HK-2 (cell line): ENCODE data around the gene CD300LF.
A peak's percentile ranks its signal among the peaks of the same experiment; 100 is the strongest.

Experiments used
- DNase-seq: peaks from one replicate; pipeline ENCODE4 v3.0.0-alpha.2; 2018; ENCODE audit not compliant: unreplicated experiment

CD300LF gene

DNA sequence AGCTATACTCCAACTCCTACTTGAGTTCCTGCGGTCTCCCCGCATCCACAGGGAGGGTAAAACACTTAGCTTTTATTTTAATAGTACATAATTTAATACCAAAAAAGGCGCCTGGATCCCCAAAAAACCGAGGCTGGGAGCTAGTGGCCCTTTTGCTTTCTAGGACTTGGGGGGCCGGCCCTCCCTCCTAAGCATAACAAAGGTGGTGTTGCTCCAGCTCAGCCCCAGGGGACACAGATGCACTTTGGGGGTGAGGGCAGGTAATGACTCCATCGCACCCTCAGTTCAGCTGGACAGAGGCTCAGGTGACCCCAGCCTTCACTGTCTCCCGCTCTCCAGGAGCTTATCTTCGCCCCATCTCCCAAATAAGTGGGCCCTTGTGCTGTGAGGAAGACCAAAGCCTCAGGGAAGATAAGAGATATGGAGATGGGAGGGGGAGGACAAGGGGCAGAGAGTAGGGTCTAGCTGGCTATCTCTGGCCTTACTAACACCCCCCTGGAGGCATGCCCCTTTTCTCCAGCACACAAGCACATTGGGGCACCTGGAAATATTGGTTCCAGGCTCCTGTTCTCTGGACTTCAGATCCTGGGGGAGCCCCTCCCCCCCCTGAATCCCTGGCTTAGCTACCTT is 32.9 kb upstream of the CD300LF start:
- no peak for DNase-seq

DNA sequence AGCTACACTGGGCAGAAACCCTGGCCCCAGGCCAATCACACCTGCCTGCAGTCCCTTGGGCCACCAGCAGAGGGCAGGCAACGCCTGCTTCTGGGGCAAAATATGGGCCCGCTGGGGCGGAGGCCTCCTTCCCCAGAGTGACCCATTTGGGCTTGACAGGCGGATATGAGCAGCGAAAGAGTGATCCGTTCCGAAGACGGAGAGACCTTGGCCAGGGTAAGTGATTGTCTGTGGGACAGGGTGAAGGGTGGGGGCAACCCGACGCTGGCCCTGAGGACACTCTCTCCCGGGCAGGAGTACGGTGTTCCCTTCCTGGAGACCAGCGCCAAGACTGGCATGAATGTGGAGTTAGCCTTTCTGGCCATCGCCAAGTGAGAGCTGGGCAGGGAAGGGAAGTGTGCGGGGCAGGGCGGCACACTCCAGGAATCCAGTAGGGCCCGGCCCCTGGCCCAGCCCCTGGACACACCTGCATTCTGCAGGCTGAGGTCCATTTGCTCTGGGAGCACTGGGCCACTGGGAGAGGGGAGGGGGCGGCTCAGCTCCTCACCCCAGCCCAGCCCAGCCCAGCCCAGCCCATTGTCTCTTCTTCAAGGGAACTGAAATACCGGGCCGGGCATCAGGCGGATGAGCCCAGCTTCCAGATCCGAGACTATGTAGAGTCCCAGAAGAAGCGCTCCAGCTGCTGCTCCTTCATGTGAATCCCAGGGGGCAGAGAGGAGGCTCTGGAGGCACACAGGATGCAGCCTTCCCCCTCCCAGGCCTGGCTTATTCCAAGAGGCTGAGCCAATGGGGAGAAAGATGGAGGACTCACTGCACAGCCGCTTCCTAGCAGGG is 32.2 kb upstream of the CD300LF start:
- peak; percentile 90 for DNase-seq

DNA sequence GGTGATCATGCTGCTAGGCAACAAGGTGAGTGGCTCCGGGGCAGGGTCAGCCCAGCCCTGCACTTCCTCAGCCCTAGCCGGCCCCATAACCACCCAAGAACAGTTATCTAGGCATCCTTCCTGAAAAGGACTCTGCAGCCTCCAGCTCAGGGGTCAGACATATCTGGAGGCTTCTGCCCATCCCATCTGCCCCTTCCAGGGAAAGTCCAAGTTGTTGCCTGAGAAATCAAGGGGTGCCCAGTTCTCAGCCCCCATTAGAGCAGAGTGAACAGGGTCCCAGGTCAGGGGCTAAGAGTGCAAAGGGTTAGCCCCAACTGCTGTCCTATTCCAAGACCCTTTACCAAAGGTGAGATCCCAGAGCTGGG is 31.6 kb upstream of the CD300LF start:
- no peak for DNase-seq

DNA sequence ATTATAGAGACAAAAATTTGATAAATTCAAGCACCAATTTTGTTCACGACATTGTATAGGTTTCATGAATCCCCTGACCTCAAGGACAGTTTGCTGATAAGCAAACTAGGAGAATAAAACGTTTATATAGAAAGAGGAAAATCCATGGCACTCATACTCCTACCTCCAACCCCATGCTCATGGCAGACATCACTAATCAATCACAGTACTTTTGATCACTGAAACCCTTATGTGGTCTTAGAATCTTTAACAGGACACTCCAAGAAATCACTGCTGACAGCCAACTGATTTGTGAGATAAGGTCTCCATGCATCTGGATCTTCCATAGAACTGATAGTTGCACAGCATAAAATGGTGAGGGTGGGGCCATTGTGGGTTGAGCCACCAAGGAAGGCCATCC is 31.0 kb upstream of the CD300LF start:
- DNase-seq, result no peak

DNA sequence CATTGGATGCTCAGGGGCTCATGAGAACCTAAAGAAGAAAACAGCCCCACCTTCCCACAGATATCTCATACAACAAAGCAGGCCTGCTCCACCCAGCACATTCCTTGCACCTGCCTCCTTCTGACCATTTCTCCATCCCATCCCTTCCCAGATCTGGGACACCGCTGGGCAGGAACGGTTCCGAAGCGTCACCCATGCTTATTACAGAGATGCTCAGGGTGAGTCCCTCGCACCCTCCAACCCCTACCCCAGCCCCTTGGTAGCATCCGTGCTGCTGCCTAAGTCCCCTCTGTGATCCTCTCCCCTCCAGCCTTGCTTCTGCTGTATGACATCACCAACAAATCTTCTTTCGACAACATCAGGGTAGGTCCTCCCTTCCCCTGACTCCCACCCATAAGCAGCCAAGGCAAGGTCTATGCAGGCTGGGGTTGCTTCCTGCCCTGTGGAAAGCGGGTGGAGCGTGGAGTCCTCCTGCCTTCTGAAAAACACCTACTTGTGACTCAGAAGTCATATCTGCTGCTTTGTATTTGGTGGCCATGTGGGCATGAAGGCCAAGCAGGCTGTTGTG is 30.3 kb upstream of the CD300LF start:
- no peak for DNase-seq

DNA sequence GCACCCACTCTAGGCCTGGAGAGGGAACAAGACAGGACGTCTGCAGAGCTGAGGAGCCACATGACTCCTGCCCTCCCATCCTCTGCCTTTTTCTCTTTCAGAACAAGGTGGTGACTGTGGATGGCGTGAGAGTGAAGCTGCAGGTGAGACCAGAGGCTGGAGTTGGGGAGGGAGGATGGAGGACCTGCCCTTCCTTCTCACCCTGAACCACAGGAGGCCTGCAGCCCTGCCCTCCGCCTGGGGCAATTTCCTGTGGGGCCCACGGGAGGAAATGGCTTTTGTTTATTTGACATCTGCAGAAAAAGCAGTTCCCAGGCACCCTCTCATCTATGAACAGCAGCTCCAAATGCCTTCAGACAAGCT is 29.4 kb upstream of the CD300LF start:
- DNase-seq, result no peak

DNA sequence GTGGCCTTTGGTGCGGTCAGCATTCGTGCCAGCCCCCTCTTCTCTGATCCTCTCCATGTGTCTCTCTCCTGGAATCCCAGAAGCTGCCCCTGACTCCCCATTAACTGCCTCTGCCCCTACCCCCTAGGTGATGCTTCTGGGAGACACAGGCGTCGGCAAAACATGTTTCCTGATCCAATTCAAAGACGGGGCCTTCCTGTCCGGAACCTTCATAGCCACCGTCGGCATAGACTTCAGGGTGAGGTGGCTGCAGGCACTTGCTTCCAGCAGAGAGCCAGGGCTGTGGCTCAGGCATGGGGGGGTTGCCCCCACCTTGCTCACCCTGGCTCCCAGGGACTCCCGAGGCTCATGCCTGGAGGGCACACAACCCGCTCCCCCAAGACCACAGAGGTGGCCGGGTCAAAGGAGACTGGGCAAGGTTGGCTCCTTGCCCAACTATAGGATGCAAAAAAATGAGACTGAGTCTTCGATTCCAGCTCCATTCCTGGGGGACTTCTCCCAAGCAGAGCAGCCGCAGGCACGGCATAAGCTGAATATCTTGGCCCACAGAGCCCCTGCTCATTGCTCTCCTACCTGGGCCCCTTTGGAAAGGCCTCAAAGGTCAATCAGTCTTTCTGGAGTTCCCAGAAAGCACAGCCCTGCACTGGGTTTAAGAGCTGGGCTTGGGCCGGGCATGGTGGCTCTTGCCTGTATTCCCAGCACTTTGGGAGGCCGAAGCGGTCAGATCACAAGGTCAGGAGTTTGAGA is 28.1 kb upstream of the CD300LF start:
- no peak for DNase-seq

DNA sequence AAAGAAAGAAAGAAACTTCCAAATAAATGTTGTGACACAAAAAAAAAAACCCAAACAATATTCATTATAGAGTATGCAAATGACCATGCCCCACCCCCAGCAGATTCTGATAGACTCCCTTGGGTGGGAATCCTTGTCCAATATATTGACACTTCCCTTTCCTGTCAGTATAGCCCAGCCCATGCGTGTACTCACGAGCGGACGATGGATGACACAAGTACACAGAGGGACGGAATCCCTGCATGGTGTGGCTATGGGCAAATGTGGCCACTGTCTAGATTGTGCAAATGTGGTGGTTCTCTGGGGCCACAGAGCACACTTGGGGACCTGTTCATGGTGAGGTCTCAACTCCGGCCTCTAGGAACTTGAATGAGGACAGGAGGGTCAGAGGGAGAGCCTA is 27.4 kb upstream of the CD300LF start:
- no peak for DNase-seq

DNA sequence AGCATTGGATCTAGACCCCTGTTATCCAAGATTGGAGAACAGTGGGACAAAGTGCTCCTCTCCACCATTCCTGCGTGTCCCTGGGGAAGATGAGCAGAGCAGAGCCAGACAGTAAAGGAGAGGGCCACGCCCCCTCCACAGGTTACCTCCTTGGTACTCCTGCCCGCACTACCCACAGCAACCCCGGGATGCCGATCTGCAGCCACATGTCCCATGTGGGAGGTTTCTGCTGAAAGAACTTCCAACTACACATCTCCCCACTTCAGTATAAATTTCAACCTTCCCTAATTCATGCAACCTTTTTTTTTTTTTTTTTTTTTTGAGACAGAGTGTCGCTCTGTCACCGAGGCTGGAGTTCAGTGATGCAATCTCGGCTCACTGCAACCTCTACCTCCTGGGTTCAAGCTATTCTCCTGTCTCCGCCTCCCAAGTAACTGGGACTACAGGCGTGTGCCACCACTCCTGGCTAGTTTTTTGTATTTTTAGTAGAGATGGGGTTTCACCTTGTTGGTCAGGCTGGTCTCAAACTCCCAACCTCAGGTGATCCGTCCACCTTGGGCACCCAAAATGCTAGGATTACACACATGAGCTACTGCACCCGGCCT is 26.6 kb upstream of the CD300LF start:
- no peak for DNase-seq

DNA sequence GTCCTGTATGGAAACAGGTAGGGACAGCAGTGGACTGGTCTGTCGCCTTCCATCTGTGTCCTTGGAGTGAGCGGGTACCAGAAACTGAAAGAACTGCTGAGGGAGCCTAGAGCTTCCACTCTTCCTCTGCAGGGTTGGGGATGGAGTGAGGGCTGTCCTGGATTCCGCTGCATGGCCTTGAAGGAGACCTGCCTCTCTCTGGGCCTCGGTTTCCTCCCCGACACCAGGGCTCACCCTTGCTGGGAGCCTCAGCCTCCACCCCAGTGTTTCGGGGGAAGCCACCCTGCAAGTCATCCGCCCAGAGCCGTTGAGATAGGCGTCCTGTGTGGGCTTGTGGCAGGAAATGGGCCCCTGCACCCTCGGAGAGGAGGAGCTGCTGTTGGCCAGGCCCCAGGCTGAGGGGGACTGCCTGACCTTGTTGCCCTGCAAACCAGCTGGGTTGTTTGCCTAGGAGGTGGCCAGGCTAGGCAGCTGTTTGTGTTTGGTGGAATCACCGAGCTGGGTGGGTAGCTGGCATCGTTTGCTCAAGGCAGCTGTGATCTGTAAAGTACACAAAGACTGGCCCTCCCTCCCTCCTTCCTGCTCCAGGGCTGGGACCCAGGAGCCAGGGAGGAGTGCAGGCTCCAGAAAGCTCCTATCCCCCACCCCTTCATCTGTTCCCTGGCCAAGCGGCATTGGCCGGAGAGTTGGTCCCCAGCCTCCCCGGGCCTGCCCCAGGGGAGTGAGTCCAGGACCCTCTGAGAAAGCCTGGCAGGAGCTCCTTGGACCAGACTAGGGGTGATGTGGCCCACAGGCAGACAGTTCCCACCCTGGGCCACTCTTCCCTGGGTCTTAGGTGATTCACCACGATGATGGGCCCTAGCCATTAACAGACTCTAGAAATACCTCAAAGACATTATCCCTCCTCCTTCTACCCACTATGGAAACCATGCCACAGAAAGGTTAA is 25.6 kb upstream of the CD300LF start:
- no peak for DNase-seq

DNA sequence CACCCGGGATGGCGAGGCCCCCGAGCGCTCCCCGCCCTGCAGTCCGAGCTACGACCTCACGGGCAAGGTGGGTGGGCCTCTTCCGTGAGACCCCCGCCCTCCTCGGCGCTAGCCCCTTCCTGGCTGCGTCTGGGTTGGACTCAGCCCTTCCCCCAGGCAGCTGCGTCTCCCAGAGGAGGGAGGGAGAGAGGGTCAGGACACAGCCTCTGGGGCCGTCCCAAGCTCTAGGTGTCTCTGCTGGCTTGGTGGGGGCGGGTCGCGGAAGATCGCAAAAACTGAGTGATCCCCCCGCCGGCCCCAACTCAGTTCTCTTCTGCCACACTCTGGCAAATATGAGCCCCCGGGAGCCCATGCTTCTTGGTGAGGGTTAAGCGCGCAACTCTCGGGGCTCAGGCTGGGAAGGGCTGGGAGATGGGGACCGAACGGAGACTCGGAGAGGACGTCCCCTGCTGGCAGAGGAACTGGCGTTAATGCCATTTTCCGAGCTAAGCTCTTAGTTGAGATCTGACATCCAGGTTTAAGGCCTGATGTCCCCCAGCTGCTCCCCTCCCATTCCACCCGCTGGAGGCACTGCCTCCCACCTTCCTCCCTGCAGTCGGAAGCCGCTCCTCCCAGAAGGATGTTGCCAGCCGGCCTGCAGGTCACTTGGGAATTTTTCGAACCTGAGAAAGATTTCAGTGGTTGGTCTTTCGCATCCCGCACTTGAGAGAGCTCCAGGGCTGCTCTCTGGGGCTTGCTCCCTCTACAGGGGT is 24.8 kb upstream of the CD300LF start:
- no peak for DNase-seq

DNA sequence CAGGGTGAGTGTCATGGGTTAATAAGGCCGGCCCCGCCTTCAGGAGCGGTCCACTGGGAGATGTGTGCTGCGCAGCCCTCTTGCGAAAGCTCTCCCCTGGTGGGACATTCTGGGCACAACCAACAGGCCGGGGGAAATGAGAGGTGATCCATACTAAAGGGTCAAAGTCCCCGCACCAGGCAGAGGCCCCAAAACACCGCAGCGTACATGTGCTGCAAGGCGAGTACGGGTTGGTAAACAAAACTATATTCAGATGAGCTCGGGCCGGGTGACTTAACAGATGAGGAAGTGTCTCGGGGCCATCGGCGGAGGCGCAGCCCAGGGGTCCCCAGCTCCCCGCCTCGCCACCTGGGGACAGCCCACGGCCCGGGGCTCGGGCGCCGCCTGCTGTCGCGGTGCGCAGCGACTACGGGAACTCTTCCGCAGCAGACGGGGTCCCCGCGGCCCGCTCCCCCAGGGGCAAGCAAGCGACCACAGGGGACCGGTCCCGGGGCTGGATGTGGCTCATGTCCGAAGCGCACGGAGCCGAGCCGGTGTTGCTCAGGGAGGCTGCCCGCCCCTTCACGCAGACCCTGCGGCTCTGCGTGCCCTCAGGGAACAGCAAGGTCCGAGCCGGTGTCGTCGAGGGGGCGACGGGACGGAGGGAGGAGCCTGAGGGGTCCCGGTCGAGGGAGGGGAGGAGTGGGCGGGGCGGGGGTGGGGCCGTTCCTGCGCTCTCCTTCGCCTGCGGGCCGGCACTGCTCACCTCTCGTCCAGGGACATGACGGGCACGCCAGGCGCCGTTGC is 24.0 kb upstream of the CD300LF start, which contains the start of gene RAB37:
TSS of gene RAB37 (plus strand) at position 744 of the 786 bp plus-strand sequence. CDS start at position 761, 17 bp downstream.
- DNase-seq, result no peak

DNA sequence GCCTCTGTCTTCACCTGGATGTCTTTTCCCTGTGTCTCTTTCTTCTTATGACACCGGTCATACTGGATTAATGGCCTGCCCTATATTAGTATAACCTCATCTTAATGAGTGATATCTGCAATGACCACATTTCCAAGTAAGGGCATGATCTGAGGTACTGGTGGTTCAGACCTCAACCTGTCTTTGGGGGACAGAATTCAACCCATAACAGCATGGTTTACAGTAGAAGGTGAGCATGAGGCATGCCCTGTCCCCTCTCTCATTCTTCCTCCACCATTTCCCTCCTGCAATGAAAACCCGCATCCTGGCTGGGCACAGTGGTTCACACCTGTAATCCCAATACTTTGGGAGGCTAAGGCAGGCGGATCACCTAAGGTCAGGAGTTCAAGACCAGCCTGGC is 21.5 kb upstream of the CD300LF start:
- DNase-seq, result no peak

DNA sequence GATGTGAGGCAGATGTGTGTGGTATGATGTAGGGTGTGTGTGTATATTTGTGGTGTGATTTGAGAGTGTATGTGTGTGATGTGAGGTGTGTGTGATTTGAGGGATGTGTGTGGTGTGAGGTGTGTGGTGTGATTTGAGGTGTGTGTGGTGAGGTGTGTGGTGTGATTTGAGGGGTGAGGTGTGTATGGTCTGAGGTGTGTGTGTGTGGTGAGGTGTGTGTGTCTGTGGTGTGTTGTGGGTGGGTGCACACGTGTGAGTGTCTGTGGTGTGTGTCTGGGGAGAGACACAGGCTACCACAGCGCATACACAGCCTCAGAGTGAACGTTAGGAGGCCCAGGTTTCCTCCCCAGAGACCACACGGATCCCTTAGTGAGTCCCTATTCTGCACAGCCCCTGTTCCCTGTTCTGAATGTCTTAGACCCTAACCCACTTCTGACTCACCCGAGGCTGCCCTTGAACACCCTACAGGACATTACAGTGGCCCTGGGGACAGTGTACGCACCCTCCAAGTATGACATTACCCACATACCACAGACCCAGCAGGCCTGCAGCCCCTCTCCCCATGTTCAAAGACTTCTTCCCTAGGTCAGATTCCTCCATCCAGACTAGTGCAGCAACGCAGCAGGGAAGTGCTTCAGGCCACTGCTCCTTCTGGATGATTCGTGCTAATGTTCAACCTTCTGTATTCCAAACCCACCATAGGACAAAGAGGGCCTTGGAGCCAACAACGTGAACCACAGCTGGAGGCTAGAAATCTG is 20.8 kb upstream of the CD300LF start:
- DNase-seq, result no peak

DNA sequence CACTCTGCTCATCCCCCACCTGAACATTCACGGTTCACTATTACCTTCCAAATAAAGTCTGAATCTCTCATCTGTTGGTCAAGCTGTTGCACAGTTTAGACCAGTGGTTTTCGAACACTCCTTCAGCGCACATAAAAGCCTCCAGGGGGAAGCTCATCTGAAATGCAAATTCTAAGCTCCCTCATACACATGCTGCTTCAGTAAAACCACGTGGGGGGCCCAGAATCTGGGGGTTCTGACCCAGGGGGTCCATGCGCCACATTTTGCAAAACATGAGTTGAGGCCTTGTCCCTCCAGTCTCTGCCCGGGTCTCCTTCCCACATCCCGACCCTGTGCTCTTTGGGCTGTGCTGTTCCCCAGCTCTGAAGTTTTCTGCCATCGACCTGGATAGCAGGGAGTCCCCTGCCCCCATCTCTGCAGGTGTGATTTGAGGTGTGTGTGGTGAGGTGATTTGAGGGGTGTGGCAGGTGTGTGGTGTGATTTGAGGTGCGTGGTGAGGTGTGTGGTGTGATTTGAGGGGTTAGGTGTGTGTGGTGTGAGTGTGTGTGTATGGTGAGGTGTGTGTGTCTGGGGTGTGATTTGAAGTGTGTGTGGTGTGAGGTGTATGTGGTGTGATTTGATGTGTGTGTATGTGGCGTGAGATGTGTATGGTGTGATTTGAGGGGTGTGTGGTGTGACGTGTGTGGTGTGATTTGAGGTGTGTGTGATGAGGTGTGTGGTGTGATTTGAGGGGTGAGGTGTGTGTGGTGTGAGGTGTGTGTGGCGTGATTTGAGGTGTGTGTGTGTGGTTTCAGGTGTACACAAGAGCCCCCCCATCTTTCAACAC is 19.5 kb upstream of the CD300LF start:
- no peak for DNase-seq

DNA sequence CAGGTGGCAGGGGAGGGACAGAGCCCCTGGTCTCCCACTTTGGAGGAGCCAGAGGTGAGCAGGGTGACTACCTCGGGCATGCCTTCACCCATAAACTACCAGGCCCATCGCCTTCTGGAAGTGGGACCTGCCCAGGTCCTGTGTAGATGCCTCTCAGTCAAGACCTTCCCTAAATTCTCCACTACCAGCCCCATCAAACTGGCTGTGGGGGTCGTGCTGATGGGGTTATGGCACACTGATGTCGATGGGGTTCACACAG is 18.6 kb upstream of the CD300LF start:
- no peak for DNase-seq

DNA sequence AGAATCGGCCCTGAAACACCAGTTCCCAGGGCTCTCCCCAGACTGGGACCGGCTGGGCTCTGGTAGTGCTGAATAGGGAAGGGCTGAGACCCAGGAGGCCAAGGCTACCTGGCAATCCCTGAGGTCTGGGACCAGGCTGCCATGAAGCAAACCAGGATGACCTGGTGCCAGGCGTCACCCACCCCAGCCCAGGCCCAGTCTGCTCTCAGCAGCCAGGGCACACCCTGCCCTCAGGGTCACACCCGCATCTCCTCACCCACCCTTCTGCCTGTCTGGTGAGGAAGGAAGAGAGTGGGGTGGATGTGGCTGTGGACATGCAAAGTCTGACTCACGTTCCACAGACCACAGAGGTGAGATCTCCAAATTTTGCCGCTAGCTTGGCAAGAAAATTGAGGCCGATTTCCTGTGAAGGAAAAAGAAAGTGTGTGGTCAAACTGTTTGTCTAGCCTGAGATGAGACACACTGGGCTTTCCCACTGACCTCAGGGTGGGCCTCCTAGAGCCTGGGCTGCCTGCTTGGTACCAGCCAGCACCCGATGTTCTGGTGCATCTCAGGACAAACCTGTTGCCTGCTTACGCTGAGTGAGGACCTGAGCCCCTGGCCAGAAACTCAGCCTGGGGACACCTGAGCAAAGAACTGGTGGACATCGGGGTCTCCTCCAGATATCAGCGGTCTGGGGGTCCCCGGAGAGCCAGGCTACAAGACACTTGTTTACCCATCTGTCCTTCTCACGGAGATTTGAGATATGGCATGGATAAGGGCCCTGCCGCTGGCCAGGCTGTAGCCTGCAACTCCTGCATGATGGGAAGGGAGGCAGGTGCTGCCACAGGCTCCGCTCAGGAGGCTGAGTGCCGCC is 18.0 kb upstream of the CD300LF start:
- DNase-seq, result no peak
